RWPE1 (cell line): Measurements from ENCODE around the gene TGFB3.

Source experiments
- CTCF ChIA-PET: fragments of 350-600 bp; sonication (Branson Sonifier 250); formaldehyde crosslinking; extraction: SDS; loops from one replicate; lab custom pipeline; 2021; lab: Yijun Ruan, JAX
- POLR2A ChIA-PET: fragments of 400-600 bp; formaldehyde crosslinking; extraction: SDS; loops from one replicate; lab custom pipeline; 2020; ENCODE audit warnings: antibody characterized with exemption; ENCODE audit not compliant: low non-redundant PET; lab: Yijun Ruan, JAX
- DNase-seq: peaks from one replicate; pipeline ENCODE4 v3.0.0; 2012; ENCODE audit warnings: low spot score
- H3K27ac ChIP-seq: fragments of 450-650 bp; 2 replicates; pipeline ENCODE4 v1.5.1; 2017
- TF ChIP-seq, protein P1 (sequence below): fragments of 450-650 bp; conservative IDR thresholded peaks from 2 replicates; pipeline ENCODE4 v1.5.1; 2017; ENCODE audit warnings: low read depth, mild to moderate bottlenecking

Gene TGFB3

GRCh38 chr14:76002383-76002782 is 20.6 kb upstream of the TGFB3 start:
- H3K27ac ChIP-seq = no peak overlapping the region
- no peak for DNase-seq
- ChIA-PET CTCF (no interaction called here), POLR2A (no interaction called here)
- TF ChIP-seq, protein P1, sequence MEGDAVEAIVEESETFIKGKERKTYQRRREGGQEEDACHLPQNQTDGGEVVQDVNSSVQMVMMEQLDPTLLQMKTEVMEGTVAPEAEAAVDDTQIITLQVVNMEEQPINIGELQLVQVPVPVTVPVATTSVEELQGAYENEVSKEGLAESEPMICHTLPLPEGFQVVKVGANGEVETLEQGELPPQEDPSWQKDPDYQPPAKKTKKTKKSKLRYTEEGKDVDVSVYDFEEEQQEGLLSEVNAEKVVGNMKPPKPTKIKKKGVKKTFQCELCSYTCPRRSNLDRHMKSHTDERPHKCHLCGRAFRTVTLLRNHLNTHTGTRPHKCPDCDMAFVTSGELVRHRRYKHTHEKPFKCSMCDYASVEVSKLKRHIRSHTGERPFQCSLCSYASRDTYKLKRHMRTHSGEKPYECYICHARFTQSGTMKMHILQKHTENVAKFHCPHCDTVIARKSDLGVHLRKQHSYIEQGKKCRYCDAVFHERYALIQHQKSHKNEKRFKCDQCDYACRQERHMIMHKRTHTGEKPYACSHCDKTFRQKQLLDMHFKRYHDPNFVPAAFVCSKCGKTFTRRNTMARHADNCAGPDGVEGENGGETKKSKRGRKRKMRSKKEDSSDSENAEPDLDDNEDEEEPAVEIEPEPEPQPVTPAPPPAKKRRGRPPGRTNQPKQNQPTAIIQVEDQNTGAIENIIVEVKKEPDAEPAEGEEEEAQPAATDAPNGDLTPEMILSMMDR = no peak

GRCh38 chr14:75999511-76000190 is 17.9 kb upstream of the TGFB3 start:
- ChIA-PET CTCF (no interaction called here), POLR2A (no interaction called here)
- no peak overlapping the region for H3K27ac ChIP-seq
- DNase-seq = no peak
- TF ChIP-seq, protein P1 = no peak

DNA sequence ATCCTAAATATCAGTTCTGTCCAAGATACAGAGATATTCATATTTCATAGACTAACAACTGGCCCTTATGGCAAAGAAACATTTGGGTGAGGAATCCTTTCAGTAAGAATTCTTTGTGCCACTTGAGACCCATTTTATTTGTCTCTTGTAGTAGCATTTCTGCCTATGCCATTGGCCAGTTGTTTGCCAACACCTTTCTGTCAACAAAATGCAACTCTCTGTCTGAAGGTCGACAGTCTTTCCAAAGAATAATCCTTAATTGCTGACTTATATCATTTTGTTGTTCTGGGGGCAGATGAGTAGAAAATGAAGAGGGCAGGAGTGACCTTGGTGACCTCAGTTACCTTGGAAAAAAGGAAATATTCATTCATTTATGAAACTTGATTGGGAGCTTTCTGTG is 14.7 kb upstream of the TGFB3 start:
- TF ChIP-seq, protein P1 = no peak
- CTCF ChIA-PET = no interaction called here
- no peak overlapping the region for H3K27ac ChIP-seq
- DNase-seq = no peak
- POLR2A ChIA-PET = no interaction called here

DNA sequence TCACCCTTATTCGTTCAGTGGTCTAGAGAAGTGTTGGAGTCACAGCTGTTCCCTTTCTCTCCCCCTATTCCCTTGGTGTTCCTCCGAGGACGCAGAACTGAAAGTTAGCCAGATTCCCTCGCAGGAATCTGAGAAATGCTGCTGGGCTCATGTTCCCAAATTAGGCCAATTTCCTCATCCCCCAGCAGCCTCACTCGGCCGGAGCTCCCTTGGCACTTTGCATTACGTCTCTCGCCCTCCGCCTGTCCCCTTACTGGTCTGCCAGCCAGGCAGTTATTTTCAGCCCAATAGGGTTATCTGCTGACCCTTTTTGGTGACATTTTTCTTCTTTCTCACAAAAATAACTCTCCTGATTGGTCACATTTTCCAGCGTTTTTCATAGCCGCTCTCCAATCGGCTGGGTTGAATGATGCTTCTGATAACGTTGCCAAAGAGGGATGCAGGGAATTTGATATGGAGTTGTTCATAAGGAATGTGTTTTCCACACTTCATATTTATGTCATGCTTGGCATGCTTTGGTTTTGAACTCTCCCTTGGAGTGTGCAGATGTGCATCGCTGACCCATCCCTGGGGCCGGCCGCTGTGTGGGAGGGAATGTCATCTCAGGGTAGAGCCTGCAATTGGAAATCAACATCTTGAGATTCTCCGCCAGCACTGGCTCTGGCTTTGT is 13.7 kb upstream of the TGFB3 start:
- no peak overlapping the region for H3K27ac ChIP-seq
- no peak for DNase-seq
- TF ChIP-seq, protein P1 = no peak
- ChIA-PET POLR2A (no interaction called here), CTCF (interaction anchor here (1.2 kb wide), 1 partner anchor 55 kb away, joined by 4 read pairs; no protein-coding TSS in a partner anchor)

- no peak overlapping the region for H3K27ac ChIP-seq
- CTCF ChIA-PET = interaction anchor here (0.7 kb wide), 1 partner anchor 734 kb away, joined by 5 read pairs; no protein-coding TSS in a partner anchor
- POLR2A ChIA-PET = no interaction called here
- TF ChIP-seq, protein P1 = no peak
- DNase-seq = no peak
Observed at GRCh38 chr14:75993567-75994041, 11.8 kb upstream of the TGFB3 start.

- POLR2A ChIA-PET = no interaction called here
- TF ChIP-seq, protein P1 = no peak
- no peak overlapping the region for H3K27ac ChIP-seq
- CTCF ChIA-PET = no interaction called here
- no peak for DNase-seq
Observed at GRCh38 chr14:75991753-75992152, 10.0 kb upstream of the TGFB3 start.
